NCI-H187 (cell line): Measurements from ENCODE around the gene CIART.
"Not testable (repeated sequence)": the region's sequence is repeated elsewhere in the genome, so short reads cannot be mapped to it uniquely, and the experiment has no call there.

Source experiments
- DNase-seq, 2 experiments: peaks; one replicate each; lab custom pipeline; 2025; lab: John Stamatoyannopoulos, UW

The CIART gene

DNA sequence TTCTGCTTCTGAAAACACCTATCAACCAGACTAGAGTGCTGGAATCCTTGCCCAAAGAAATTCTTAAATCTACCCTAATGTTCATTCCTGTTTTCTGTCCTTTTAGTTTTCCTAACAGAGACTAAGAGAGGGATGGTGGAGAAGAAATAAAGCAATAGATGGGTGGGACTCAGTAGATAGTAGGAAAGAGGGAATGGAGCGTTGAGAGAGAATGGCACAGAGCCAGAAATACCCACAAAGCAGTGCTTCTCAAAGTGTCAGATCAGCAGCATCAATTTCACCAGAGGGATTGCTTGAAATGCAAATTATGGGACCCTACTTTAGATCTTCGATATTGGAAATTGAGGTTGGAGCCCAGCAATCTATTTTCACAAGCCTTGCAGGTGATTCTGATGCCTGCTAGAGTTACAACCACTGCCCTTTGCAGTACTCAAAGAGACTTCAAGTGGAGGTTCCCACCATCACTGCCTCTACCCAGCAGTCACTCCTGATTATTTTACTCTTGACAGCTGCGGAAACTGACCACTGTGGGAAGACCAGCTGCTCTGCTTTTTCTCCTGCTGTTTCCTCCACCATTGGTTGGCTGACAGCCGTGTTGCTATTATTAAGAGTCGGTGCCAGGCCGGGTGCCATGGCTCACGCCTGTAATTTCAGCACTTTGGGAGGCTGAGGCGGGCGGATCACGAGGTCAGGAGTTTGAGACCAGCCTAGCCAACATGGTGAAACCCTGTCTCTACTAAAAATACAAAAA lies 27.6 kb downstream of the CIART start:
- peak in 1 of 2 experiments; percentile 26 for DNase-seq

DNA sequence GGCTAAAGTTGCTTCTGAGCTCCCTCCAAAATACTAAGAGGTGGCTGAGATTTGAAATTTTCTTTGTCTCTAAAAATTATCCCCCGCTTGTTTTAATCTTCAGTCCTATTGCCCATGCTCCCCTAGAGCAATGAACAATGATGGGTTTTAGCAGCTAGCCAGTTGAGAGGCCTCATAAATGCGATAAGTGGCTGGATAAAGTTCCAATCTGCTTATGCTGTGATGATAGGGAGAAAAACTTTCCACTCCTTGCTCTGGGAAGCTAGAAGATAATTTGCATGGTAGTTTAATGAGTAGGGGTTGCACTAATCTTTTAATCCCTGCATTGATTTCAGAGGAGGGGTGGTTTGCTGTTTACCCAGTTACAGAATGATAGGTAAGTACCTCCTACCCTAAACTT lies 29.4 kb downstream of the CIART start:
- DNase-seq, result no peak

DNA sequence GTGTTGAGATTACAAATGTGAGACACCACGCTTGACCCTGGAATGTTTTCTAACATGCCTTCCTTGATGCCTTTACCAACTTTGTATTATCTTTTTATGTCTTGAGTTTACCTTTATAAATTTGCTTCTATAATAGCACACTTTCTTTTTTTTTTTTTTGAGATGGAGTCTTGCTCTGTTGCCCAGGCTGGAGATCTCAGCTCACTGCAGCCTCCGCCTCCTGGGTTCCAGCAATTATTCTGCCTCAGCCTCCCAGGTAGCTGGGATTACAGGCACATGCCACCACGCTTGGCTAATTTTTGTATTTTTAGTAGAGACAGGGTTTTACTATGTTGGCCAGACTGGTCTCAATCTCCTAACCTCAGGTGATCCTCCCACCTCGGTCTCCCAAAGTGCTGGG lies 32.3 kb downstream of the CIART start:
- not testable (repeated sequence) for DNase-seq

DNA sequence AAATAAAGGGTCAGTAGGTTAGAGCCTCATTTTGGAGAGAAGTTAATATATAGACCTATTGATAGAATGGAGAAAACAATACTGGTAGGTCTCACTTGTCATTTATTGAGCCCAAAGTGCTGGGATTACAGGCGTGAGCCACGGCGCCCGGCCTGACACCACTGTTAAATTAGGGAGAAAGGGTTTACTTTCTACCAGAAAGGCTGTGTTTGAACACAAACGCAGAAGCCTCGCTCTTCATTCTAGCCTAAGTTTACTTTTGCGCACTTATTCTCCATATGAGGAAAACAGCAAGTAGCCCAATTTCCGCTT lies 38.3 kb downstream of the CIART start:
- DNase-seq, result no peak

GRCh38 chr1:150321826-150322166 lies 39.4 kb downstream of the CIART start:
- no peak for DNase-seq

DNA sequence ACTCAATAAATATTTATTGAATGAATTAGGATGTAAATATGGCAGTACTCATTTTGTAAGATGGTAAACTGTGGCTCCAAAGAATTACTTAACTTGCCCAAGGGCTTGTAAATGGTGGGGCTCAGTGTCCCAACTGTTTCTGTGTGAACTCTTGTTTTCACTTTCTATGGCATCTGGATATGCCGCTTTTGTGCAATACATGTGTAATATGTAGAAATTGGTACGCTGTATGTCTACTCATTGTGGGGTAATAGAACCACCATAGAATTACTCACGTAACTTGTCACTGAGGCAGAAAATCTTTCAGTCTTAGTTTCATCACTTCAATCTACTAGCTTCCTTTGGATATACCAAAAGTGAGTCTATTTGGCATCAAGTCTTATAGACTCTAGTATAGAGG lies 40.0 kb downstream of the CIART start:
- DNase-seq, result no peak

DNA sequence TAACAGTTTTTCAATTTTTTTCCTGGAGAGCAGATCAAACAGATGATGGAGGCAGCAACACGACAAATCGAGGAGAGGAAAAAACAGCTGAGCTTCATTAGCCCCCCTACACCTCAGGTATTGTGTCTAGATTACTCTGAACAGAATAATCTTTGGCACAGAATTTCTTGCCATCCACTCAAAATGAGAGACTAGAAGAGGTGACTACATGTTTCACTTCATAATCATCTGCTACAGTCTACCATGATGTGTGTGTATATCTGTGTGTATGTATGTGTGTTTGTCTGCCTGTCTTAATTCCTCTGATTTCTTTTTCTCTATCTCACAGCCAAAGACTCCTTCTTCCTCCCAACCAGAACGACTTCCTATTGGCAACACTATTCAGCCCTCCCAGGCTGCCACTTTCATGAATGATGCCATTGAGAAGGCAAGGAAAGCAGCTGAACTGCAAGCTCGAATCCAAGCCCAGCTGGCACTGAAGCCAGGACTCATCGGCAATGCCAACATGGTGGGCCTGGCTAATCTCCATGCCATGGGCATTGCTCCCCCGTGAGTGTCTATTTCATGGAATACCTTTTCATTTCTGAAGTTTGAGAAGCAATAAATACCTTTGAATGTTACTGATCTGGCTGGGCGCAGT lies 50.4 kb downstream of the CIART start:
- no peak for DNase-seq
